ENCODE data around the gene DDX28. TPM values are rescaled to one million over a fixed set of nuclear protein-coding genes. Genes with fewer than 3 reads are reported as not detected.

The DDX28 gene
- total and polyA plus RNA-seq, 9 of the 15 experiments (the other 6 are each of a cell fraction or from before 2014, with no cell fraction given): 2.8 to 24.5 (median 15.9) TPM

GRCh38 chr16:67993207-67994039, 29.6 kb downstream of the DDX28 start (continued):
- TF ChIP-seq, protein P1, sequence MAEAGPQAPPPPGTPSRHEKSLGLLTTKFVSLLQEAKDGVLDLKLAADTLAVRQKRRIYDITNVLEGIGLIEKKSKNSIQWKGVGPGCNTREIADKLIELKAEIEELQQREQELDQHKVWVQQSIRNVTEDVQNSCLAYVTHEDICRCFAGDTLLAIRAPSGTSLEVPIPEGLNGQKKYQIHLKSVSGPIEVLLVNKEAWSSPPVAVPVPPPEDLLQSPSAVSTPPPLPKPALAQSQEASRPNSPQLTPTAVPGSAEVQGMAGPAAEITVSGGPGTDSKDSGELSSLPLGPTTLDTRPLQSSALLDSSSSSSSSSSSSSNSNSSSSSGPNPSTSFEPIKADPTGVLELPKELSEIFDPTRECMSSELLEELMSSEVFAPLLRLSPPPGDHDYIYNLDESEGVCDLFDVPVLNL (CRISPR knock-in tag; IDR thresholded peaks at IDR 0.05; ENCODE audit: low read depth): peak; percentile 77
- TF ChIP-seq, protein P2, sequence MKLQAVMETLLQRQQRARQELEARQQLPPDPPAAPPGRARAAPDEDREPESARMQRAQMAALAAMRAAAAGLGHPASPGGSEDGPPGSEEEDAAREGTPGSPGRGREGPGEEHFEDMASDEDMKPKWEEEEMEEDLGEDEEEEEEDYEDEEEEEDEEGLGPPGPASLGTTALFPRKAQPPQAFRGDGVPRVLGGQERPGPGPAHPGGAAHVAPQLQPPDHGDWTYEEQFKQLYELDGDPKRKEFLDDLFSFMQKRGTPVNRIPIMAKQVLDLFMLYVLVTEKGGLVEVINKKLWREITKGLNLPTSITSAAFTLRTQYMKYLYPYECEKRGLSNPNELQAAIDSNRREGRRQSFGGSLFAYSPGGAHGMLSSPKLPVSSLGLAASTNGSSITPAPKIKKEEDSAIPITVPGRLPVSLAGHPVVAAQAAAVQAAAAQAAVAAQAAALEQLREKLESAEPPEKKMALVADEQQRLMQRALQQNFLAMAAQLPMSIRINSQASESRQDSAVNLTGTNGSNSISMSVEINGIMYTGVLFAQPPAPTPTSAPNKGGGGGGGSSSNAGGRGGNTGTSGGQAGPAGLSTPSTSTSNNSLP (IDR thresholded peaks at IDR 0.05; ENCODE audit: borderline replicate concordance, low read depth, low read length): no peak
- TF ChIP-seq TFAP4 (CRISPR knock-in tag; IDR thresholded peaks at IDR 0.05; ENCODE audit: borderline replicate concordance) (peak; percentile 89; the same call in 1 of the 2 replicates), MYBL2 (IDR thresholded peaks at IDR 0.05; ENCODE audit: low read depth) (no peak), MYBL2 (CRISPR knock-in tag; IDR thresholded peaks at IDR 0.05; ENCODE audit: borderline replicate concordance) (0 out of 2 replicates have a peak, but pooled peaks have one; percentile 73), STAG1 (CRISPR knock-in tag; IDR thresholded peaks at IDR 0.05; ENCODE audit: borderline replicate concordance) (0 out of 2 replicates have a peak, but pooled peaks have one; percentile 2), XRCC5 (IDR thresholded peaks at IDR 0.05; ENCODE audit: low read depth, low read length) (peak; percentile 95), SMARCC2 (IDR thresholded peaks at IDR 0.05; ENCODE audit: low read depth) (no peak), ATF2 (CRISPR knock-in tag; IDR thresholded peaks at IDR 0.05) (0 out of 2 replicates have a peak, but pooled peaks have one; percentile 54), ZNF507 (tag; conservative IDR thresholded peaks at IDR 0.05) (no peak), CREB5 (CRISPR knock-in tag; IDR thresholded peaks at IDR 0.05) (no peak), MBD2 (IDR thresholded peaks at IDR 0.05; ENCODE audit: borderline replicate concordance, low read depth) (peak; percentile 46; the same call in 1 of the 2 replicates)
- TF ChIP-seq, protein P3, sequence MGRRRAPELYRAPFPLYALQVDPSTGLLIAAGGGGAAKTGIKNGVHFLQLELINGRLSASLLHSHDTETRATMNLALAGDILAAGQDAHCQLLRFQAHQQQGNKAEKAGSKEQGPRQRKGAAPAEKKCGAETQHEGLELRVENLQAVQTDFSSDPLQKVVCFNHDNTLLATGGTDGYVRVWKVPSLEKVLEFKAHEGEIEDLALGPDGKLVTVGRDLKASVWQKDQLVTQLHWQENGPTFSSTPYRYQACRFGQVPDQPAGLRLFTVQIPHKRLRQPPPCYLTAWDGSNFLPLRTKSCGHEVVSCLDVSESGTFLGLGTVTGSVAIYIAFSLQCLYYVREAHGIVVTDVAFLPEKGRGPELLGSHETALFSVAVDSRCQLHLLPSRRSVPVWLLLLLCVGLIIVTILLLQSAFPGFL (CRISPR knock-in tag; IDR thresholded peaks at IDR 0.05): no peak
- TF ChIP-seq, protein P4, sequence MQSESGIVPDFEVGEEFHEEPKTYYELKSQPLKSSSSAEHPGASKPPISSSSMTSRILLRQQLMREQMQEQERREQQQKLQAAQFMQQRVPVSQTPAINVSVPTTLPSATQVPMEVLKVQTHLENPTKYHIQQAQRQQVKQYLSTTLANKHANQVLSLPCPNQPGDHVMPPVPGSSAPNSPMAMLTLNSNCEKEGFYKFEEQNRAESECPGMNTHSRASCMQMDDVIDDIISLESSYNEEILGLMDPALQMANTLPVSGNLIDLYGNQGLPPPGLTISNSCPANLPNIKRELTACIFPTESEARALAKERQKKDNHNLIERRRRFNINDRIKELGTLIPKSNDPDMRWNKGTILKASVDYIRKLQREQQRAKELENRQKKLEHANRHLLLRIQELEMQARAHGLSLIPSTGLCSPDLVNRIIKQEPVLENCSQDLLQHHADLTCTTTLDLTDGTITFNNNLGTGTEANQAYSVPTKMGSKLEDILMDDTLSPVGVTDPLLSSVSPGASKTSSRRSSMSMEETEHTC (IDR thresholded peaks at IDR 0.05): no peak

Measured in K562 (cell line).